ENCODE data around the gene LSS. TPM values are rescaled to one million over a fixed set of nuclear protein-coding genes. Genes with fewer than 3 reads are reported as not detected.

LSS gene
- total and polyA plus RNA-seq, 4 donors, result 27.6 to 194 (median 89.3) TPM

GRCh38 chr21:46193829-46194373 is 34.7 kb downstream of the LSS start:
- DNase-seq (ENCODE audit: low spot score), result peak; percentile 31
- Histone ChIP-seq H3K9ac (ENCODE audit: low read depth in 1 of 2, low read length in 2 of 2) (no peak overlapping the region), H3K27ac (ENCODE audit: low read depth in 1 of 2, low read length in 2 of 2) (no peak overlapping the region), H3K36me3 (ENCODE audit: control insufficient read depth in 4 of 4, insufficient read depth in 3 of 4, low read depth in 1 of 4, low read length in 3 of 4) (peaks cover 17 to 68% (median 42%) of the 10 kb centered on the region in 4 donors), H3K4me1 (ENCODE audit: control insufficient read depth in 4 of 4, insufficient read depth in 4 of 4, low read length in 3 of 4) (no peaks in the 10 kb centered on the region), H3K27me3 (ENCODE audit: control insufficient read depth in 4 of 4, insufficient read depth in 4 of 4, low read length in 3 of 4) (no peaks in the 10 kb centered on the region), H3K9me3 (ENCODE audit: control insufficient read depth in 4 of 4, low read length in 3 of 4) (no peaks in the 10 kb centered on the region), H3K4me3 (ENCODE audit: low read depth in 1 of 3, low read length in 3 of 3) (no peak overlapping the region)
- no peak for TF ChIP-seq HNF4A (conservative IDR thresholded peaks at IDR 0.05)
- 99% methylated on average over 10 of the region's 10 CpGs for WGBS

- Histone ChIP-seq H3K9ac (ENCODE audit: low read depth in 1 of 2, low read length in 2 of 2) (no peak overlapping the region), H3K4me3 (ENCODE audit: low read depth in 1 of 3, low read length in 3 of 3) (no peak overlapping the region), H3K4me1 (ENCODE audit: control insufficient read depth in 4 of 4, insufficient read depth in 4 of 4, low read length in 3 of 4) (no peaks in the 10 kb centered on the region), H3K27ac (ENCODE audit: low read depth in 1 of 2, low read length in 2 of 2) (no peak overlapping the region), H3K9me3 (ENCODE audit: control insufficient read depth in 4 of 4, low read length in 3 of 4) (no peaks in the 10 kb centered on the region), H3K36me3 (ENCODE audit: control insufficient read depth in 4 of 4, insufficient read depth in 3 of 4, low read depth in 1 of 4, low read length in 3 of 4) (peaks cover 17 to 66% (median 42%) of the 10 kb centered on the region in 4 donors), H3K27me3 (ENCODE audit: control insufficient read depth in 4 of 4, insufficient read depth in 4 of 4, low read length in 3 of 4) (no peaks in the 10 kb centered on the region)
- DNase-seq (ENCODE audit: low spot score), result no peak
- WGBS, result 96% methylated on average over 20 of the region's 20 CpGs
- TF ChIP-seq FOXA2 (IDR thresholded peaks at IDR 0.05), result no peak
- TF ChIP-seq FOXA1 (IDR thresholded peaks at IDR 0.05), result no peak
- no peak for TF ChIP-seq REST (IDR thresholded peaks at IDR 0.05)
- TF ChIP-seq EGR1 (IDR thresholded peaks at IDR 0.05; ENCODE audit: low read depth in 2 of 2), result no peak
- no peak for TF ChIP-seq HNF4G (IDR thresholded peaks at IDR 0.05)
- no peak for TF ChIP-seq JUND (IDR thresholded peaks at IDR 0.05)
- no peak for TF ChIP-seq GABPA (IDR thresholded peaks at IDR 0.05 in 1 of 2, conservative IDR thresholded peaks at IDR 0.05 in 1 of 2)
- no peak for TF ChIP-seq SP1 (IDR thresholded peaks at IDR 0.05)
- no peak for TF ChIP-seq YY1 (IDR thresholded peaks at IDR 0.05)
- no peak for TF ChIP-seq CTCF (IDR thresholded peaks at IDR 0.05; ENCODE audit: low read depth, low read length, missing input control)
- no peak for TF ChIP-seq MAX (IDR thresholded peaks at IDR 0.05)
- TF ChIP-seq HNF4A (conservative IDR thresholded peaks at IDR 0.05), result no peak
- no peak for TF ChIP-seq RAD21 (IDR thresholded peaks at IDR 0.05)
- TF ChIP-seq ATF3 (IDR thresholded peaks at IDR 0.05), result no peak
- TF ChIP-seq TAF1 (conservative IDR thresholded peaks at IDR 0.05), result no peak
Measured at GRCh38 chr21:46191686-46192575, 36.6 kb downstream of the LSS start.
